Uterus (tissue), 4 donors: Measurements from ENCODE around the gene SLC36A4. TPM values are rescaled to one million over a fixed set of nuclear protein-coding genes. Genes with fewer than 3 reads are reported as not detected.

Experiments used
- DNase-seq, 2 donors: peaks; one replicate each; pipeline ENCODE4 v3.0.0-alpha.2; 2019 to 2020
- H3K27ac ChIP-seq, 2 donors: fragments of 200-600 bp; sonication (generic); 1 replicate in 1 of 2; 2 replicates in 1 of 2; pipeline ENCODE4 v1.5.1; 2016 to 2018
- H3K27me3 ChIP-seq, 2 donors: fragments of 200-600 bp; sonication (generic); one replicate each; pipeline ENCODE4 v1.5.1; 2018 to 2019; ENCODE audit warnings: control low read depth in 1 of 2
- H3K36me3 ChIP-seq, 2 donors: fragments of 200-600 bp; sonication (generic); one replicate each; pipeline ENCODE4 v1.5.1; 2019; ENCODE audit warnings: control low read depth in 1 of 2
- H3K4me1 ChIP-seq, 2 donors: fragments of 200-600 bp; sonication (generic); one replicate each; pipeline ENCODE4 v1.5.1; 2018 to 2019; ENCODE audit warnings: control low read depth in 1 of 2
- H3K4me3 ChIP-seq, 2 donors: fragments of 200-600 bp; sonication (generic); 1 replicate in 1 of 2; 2 replicates in 1 of 2; pipeline ENCODE4 v1.5.1; 2018 to 2019; ENCODE audit warnings: mild to moderate bottlenecking in 1 of 2
- H3K9me3 ChIP-seq, 2 donors: fragments of 200-600 bp; sonication (generic); one replicate each; pipeline ENCODE4 v1.5.1; 2019; ENCODE audit warnings: control low read depth in 1 of 2
- CTCF ChIP-seq, 4 experiments: fragments of 200-600 bp in 2 of 4; fragments of 450-650 bp in 2 of 4; sonication (generic) in 2 of 4; IDR thresholded peaks; one replicate each; pipeline ENCODE4 v1.5.1; 2016 to 2019; ENCODE audit warnings: antibody characterized with exemption in 4 of 4, mild to moderate bottlenecking in 2 of 4, moderate library complexity in 1 of 4
- POLR2A ChIP-seq, 2 donors: fragments of 450-650 bp; IDR thresholded peaks; one replicate each; pipeline ENCODE4 v1.6.1; 2016; ENCODE audit warnings: antibody characterized with exemption in 2 of 2, mild to moderate bottlenecking in 1 of 2, moderate library complexity in 1 of 2
- intact Hi-C: fragments of 100-400 bp; cut with DNase I; formaldehyde crosslinking; loops from one replicate; pipeline ENCODE4 v1.15.1; 2023; ENCODE audit warnings: low total_unique reads
- small RNA-seq: library from RNA; depleted of rRNA; stranded (forward); fragments of <200 nt; gene quantifications from one replicate; pipeline ENCODE3, GENCODE V24; 2016
- total RNA-seq, 4 donors: library from RNA; depleted of rRNA in 3 of 4; stranded (reverse); fragments of >200 nt in 3 of 4; gene quantifications; one replicate each; pipeline versions ENCODE4 v1.1.0 to v1.2.4, GENCODE V29; 2014 to 2023
- donor health status: DM: yes; HTN: yes; CAD: no.

Gene SLC36A4
- total RNA-seq, 4 donors from 2014 or later, result 24.5 to 49.4 (median 29.4) TPM

GRCh38 chr11:93099806-93100205 lies 98.0 kb downstream of the SLC36A4 start:
- Histone ChIP-seq H3K4me1 (no peaks in the 10 kb centered on the region), H3K27ac (no peak overlapping the region), H3K4me3 (no peak overlapping the region), H3K36me3 (no peaks in the 10 kb centered on the region), H3K27me3 (no peaks in the 10 kb centered on the region), H3K9me3 (no peaks in the 10 kb centered on the region)
- no peak for DNase-seq
- TF ChIP-seq CTCF (IDR thresholded peaks at IDR 0.05), result no peak
- no peak for TF ChIP-seq POLR2A (IDR thresholded peaks at IDR 0.05)
- intact Hi-C loops, result no loop called here

Small RNAs within 50 kb of the gene (small RNA-seq; reads per million reads assigned to genes)
- gene AP003072.1, result not detected

Other genes starting within 250 kb of the SLC36A4 start
- gene MTNR1B, start 228.3 kb downstream of the SLC36A4 start, total RNA-seq, result not detected
- gene DEUP1, start 132.8 kb upstream of the SLC36A4 start, total RNA-seq, result under 1 TPM in 1 of 4 donors, not detected in 3; 0.41 TPM